Psoas muscle (tissue), 8 donors: ENCODE data around the gene SSTR4. TPM values are rescaled to one million over a fixed set of nuclear protein-coding genes. Genes with fewer than 3 reads are reported as not detected.

Source experiments
- ATAC-seq, 4 donors: fragments of 200-7000 bp; cut with Tn5 transposase; one replicate each; pipeline ENCODE4 v1.9.1; 2020; ENCODE audit warnings: moderate library complexity in 3 of 4, mild to moderate bottlenecking in 2 of 4
- DNase-seq, 2 donors: peaks; one replicate each; pipeline ENCODE4 v3.0.0-alpha.2; 2020
- H3K27ac ChIP-seq: fragments of 200-600 bp; one replicate; pipeline ENCODE4 v1.8.0; 2022
- H3K27me3 ChIP-seq, 3 donors: fragments of 200-600 bp in 1 of 3; one replicate each; pipeline versions ENCODE4 v1.6.1 to v1.8.0; 2013 to 2022; ENCODE audit warnings: low read length in 2 of 3, mild to moderate bottlenecking in 2 of 3, moderate library complexity in 1 of 3; ENCODE audit not compliant: insufficient read depth in 3 of 3
- H3K36me3 ChIP-seq, 2 donors: fragments of 200-600 bp in 1 of 2; one replicate each; pipeline versions ENCODE4 v1.6.1 to v1.8.0; 2013 to 2022; ENCODE audit warnings: low read depth in 1 of 2, mild to moderate bottlenecking in 1 of 2, moderate library complexity in 1 of 2; ENCODE audit not compliant: insufficient read depth in 1 of 2
- H3K4me1 ChIP-seq: fragments of 200-600 bp; one replicate; pipeline ENCODE4 v1.8.0; 2022
- H3K4me3 ChIP-seq: fragments of 200-600 bp; one replicate; pipeline ENCODE4 v1.8.0; 2022; ENCODE audit warnings: mild to moderate bottlenecking
- H3K9me3 ChIP-seq: fragments of 200-600 bp; one replicate; pipeline ENCODE4 v1.8.0; 2022
- WGBS, 3 donors: extraction: QIAGEN DNeasy Blood & Tissue Kit; methylation state at CpG; one replicate each; pipeline versions ENCODE4 v1.1.6 to v1.1.7; 2013; 5-methylcytosine and 5-hydroxymethylcytosine counted together
- intact Hi-C, 2 donors: fragments of 100-400 bp; cut with DNase I; formaldehyde crosslinking; loops; one replicate each; pipeline versions ENCODE4 v1.11.0 to v1.14.2; 2022
- polyA plus RNA-seq, 3 donors: library from polyadenylated mRNA; stranded (reverse); fragments of 200-250 nt; gene quantifications; one replicate each; pipeline ENCODE4 v1.2.3, GENCODE V29; 2013
- total RNA-seq, 4 donors: library from RNA; stranded (reverse); fragmentation: NEBNext Ultra II Directional in 2 of 4; extraction: Animal tissue kit (Norgen Biotek cat#: 25700) in 2 of 4; gene quantifications; one replicate each; pipeline versions ENCODE4 v1.2.1 to v1.2.4, GENCODE V29; 2021 to 2023
- TF ChIP-seq, protein P1 (sequence below): fragments of 200-600 bp; IDR thresholded peaks from one replicate; pipeline ENCODE4 v1.8.0; 2022; ENCODE audit warnings: antibody characterized with exemption
- donor health status: healthy with polysubstance abuse.
- donor health status: DM: no; HTN: no; CAD: no; lungs with moderate emphysema.
- donor health status: Bipolar disorder and iron deficiency.
- donor health status: healthy.
- donor health status: DM: yes; HTN: yes; CAD: no.
- donor health status: DM: no; HTN: no; CAD: no.
- donor health status: DM: no; HTN: no; CAD: no.
- donor health status: DM: yes; HTN: yes; CAD: no.

SSTR4 gene
- total and polyA plus RNA-seq, 7 donors = not detected

DNA sequence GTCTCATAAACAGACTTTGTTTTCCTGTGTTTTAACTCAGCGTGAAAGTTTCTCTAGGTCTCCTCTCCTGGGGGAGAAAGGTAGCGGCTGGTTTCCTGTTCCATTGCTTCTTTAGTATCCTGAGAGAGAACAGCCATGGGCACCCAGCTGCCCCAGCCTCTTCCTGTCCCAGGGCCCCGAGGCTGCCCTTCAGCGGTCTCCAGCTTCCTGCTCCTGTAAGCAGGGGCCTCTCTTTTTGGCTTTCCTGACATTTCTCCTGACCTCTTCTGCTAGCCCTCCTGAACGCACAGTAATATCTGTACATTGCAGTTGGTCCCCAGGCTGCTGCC, 2.4 kb upstream of the SSTR4 start:
- no peaks in the 10 kb centered on the region for H3K4me1 ChIP-seq
- TF ChIP-seq, protein P1, sequence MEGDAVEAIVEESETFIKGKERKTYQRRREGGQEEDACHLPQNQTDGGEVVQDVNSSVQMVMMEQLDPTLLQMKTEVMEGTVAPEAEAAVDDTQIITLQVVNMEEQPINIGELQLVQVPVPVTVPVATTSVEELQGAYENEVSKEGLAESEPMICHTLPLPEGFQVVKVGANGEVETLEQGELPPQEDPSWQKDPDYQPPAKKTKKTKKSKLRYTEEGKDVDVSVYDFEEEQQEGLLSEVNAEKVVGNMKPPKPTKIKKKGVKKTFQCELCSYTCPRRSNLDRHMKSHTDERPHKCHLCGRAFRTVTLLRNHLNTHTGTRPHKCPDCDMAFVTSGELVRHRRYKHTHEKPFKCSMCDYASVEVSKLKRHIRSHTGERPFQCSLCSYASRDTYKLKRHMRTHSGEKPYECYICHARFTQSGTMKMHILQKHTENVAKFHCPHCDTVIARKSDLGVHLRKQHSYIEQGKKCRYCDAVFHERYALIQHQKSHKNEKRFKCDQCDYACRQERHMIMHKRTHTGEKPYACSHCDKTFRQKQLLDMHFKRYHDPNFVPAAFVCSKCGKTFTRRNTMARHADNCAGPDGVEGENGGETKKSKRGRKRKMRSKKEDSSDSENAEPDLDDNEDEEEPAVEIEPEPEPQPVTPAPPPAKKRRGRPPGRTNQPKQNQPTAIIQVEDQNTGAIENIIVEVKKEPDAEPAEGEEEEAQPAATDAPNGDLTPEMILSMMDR = no peak
- DNase-seq (no peak), ATAC-seq (no peak)
- no peaks in the 10 kb centered on the region for H3K36me3 ChIP-seq
- H3K4me3 ChIP-seq = no peak overlapping the region
- intact Hi-C loops = loop anchor here in 1 of 2 donors (10.0 kb wide), 1 partner anchor 78 kb away; no protein-coding TSS in a partner anchor
- no peaks in the 10 kb centered on the region for H3K9me3 ChIP-seq
- H3K27ac ChIP-seq = no peak overlapping the region
- H3K27me3 ChIP-seq = peaks cover 0 to 29% (median 4%) of the 10 kb centered on the region in 3 donors
- WGBS, 3 donors = 69 to 85% (median 78%) methylated on average over 5 of the region's 5 CpGs

DNA sequence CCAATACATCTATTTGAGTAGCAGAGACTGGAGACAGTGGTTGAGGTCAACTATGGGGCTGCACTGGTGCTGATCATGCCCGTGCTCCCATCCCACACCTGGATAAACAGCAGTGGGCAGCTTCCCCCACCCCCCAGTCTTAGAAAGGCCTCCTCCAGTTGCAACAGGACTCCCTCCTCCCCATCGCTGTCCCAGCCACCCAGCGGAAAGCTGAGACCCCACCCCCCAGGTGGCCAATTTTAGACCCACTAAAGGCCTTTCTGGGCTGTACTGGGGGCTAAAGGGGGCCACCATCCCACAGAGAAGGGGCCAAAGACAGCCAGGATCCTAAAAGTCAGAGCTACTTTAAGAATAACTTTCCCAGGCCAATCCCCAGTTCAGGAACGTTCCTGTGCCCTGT, 1.2 kb upstream of the SSTR4 start:
- WGBS, 3 donors = 80 to 89% (median 89%) methylated on average over 4 of the region's 4 CpGs
- TF ChIP-seq, protein P1 = no peak
- no peak overlapping the region for H3K27ac ChIP-seq
- H3K4me3 ChIP-seq = no peak overlapping the region
- DNase-seq = no peak
- H3K36me3 ChIP-seq = no peaks in the 10 kb centered on the region
- no peak for ATAC-seq
- H3K4me1 ChIP-seq = no peaks in the 10 kb centered on the region
- no peaks in the 10 kb centered on the region for H3K9me3 ChIP-seq
- intact Hi-C loops = loop anchor here in 1 of 2 donors (10.0 kb wide), 1 partner anchor 79 kb away; no protein-coding TSS in a partner anchor
- H3K27me3 ChIP-seq = peaks cover 0 to 35% (median 4%) of the 10 kb centered on the region in 3 donors

DNA sequence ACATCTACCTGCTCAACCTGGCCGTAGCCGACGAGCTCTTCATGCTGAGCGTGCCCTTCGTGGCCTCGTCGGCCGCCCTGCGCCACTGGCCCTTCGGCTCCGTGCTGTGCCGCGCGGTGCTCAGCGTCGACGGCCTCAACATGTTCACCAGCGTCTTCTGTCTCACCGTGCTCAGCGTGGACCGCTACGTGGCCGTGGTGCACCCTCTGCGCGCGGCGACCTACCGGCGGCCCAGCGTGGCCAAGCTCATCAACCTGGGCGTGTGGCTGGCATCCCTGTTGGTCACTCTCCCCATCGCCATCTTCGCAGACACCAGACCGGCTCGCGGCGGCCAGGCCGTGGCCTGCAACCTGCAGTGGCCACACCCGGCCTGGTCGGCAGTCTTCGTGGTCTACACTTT, 619 bp downstream of the SSTR4 start:
- ATAC-seq (no peak), DNase-seq (no peak)
- 94 to 95% (median 94%) methylated on average over 41 of the region's 41 CpGs for WGBS, 3 donors
- H3K4me1 ChIP-seq = no peaks in the 10 kb centered on the region
- no peaks in the 10 kb centered on the region for H3K9me3 ChIP-seq
- intact Hi-C loops = loop anchor here in 1 of 2 donors (10.0 kb wide), 1 partner anchor 81 kb away; no protein-coding TSS in a partner anchor
- H3K27me3 ChIP-seq = peaks cover 0 to 37% (median 4%) of the 10 kb centered on the region in 3 donors
- H3K4me3 ChIP-seq = no peak overlapping the region
- no peaks in the 10 kb centered on the region for H3K36me3 ChIP-seq
- H3K27ac ChIP-seq = no peak overlapping the region
- TF ChIP-seq, protein P1 = no peak

DNA sequence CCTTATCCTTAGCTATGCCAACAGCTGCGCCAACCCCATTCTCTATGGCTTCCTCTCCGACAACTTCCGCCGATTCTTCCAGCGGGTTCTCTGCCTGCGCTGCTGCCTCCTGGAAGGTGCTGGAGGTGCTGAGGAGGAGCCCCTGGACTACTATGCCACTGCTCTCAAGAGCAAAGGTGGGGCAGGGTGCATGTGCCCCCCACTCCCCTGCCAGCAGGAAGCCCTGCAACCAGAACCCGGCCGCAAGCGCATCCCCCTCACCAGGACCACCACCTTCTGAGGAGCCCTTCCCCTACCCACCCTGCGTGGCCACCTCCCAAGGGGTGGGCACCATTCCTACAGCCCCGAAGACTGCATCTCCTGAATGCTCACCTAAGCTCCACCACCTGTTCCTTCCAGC, 1.3 kb downstream of the SSTR4 start:
- 96 to 97% (median 97%) methylated on average over 11 of the region's 11 CpGs for WGBS, 3 donors
- Histone ChIP-seq H3K9me3 (no peaks in the 10 kb centered on the region), H3K27ac (no peak overlapping the region), H3K4me1 (no peaks in the 10 kb centered on the region), H3K27me3 (peaks cover 0 to 37% (median 4%) of the 10 kb centered on the region in 3 donors), H3K36me3 (no peaks in the 10 kb centered on the region), H3K4me3 (no peak overlapping the region)
- ATAC-seq (no peak), DNase-seq (no peak)
- TF ChIP-seq, protein P1 = no peak
- intact Hi-C loops = loop anchor here in 1 of 2 donors (10.0 kb wide), 1 partner anchor 82 kb away; no protein-coding TSS in a partner anchor

DNA sequence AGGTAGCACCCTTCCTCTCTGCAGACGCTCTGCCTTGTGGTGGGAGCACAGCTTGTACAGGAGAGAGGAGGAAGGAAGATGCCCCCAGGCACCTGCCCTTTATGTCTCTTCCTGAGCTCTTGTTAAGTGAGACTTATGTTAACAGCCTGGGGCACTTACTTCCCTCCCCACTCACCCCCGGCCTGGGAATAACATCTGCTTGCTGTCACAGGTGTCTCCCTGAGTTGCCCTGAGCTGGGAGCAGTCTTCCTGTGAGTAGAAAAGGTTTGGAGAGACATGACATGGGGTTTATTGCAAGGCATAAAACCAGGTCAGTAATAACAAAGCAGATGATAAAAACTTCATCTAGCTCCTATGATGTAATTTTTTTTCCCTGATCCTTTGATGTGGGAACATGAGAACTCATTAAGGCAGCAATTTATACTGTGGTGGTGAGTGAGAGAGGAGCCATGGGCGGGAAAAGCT, 1.9 kb downstream of the SSTR4 start:
- H3K27me3 ChIP-seq = peaks cover 0 to 37% (median 4%) of the 10 kb centered on the region in 3 donors
- ATAC-seq = no peak
- intact Hi-C loops = loop anchor here in 1 of 2 donors (10.0 kb wide), 1 partner anchor 82 kb away; no protein-coding TSS in a partner anchor

More for the DNA sequence above, 1.9 kb downstream of the SSTR4 start:
- Histone ChIP-seq H3K4me3 (no peak overlapping the region), H3K9me3 (no peaks in the 10 kb centered on the region), H3K27ac (no peak overlapping the region), H3K36me3 (no peaks in the 10 kb centered on the region), H3K4me1 (no peaks in the 10 kb centered on the region)
- no peak for DNase-seq
- TF ChIP-seq, protein P1 = no peak
- WGBS, 3 donors = 26 to 75% (median 61%) methylated on average over 2 to 3 of the region's 3 CpGs
